MM.1S (cell line): ENCODE results near the gene VEZF1.

Experiments
- EZH2 ChIP-seq: fragments of 300-600 bp; sonication (generic); optimal IDR thresholded peaks from 2 replicates; pipeline ENCODE3; 2017; ENCODE audit warnings: low read depth, mild to moderate bottlenecking, antibody characterized with exemption, low read length, mixed read lengths
- EZH2phosphoT487 ChIP-seq: fragments of 300-600 bp; sonication (generic); IDR thresholded peaks from 2 replicates; pipeline ENCODE4 v1.6.1; 2018; ENCODE audit warnings: antibody characterized with exemption, low read length
- TF ChIP-seq, protein P1 (sequence below): fragments of 300-600 bp; sonication (generic); IDR thresholded peaks from 2 replicates; pipeline ENCODE4 v1.5.1; 2016; ENCODE audit warnings: antibody characterized with exemption, low read length, mixed read lengths

- TF ChIP-seq, protein P1, sequence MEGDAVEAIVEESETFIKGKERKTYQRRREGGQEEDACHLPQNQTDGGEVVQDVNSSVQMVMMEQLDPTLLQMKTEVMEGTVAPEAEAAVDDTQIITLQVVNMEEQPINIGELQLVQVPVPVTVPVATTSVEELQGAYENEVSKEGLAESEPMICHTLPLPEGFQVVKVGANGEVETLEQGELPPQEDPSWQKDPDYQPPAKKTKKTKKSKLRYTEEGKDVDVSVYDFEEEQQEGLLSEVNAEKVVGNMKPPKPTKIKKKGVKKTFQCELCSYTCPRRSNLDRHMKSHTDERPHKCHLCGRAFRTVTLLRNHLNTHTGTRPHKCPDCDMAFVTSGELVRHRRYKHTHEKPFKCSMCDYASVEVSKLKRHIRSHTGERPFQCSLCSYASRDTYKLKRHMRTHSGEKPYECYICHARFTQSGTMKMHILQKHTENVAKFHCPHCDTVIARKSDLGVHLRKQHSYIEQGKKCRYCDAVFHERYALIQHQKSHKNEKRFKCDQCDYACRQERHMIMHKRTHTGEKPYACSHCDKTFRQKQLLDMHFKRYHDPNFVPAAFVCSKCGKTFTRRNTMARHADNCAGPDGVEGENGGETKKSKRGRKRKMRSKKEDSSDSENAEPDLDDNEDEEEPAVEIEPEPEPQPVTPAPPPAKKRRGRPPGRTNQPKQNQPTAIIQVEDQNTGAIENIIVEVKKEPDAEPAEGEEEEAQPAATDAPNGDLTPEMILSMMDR, result no peak
- no peak for TF ChIP-seq EZH2
- no peak for TF ChIP-seq EZH2phosphoT487
Measured at GRCh38 chr17:58019039-58019438, 31.0 kb upstream of the VEZF1 start.
